Body of pancreas (tissue), 4 donors: ENCODE data around the gene METTL8.

ENCODE experiments used
- CTCF ChIP-seq, 7 experiments: fragments of 450-650 bp in 4 of 7; fragments of 200-600 bp in 3 of 7; sonication (generic) in 3 of 7; IDR thresholded peaks; one replicate each; pipeline ENCODE4 v1.5.1; 2016 to 2019; ENCODE audit warnings: antibody characterized with exemption in 7 of 7
- POLR2A ChIP-seq, 3 donors: fragments of 450-650 bp; IDR thresholded peaks; one replicate each; pipeline ENCODE4 v1.6.1; 2016; ENCODE audit warnings: antibody characterized with exemption in 3 of 3, mild to moderate bottlenecking in 2 of 3

GRCh38 chr2:171346723-171347557 is 86.8 kb downstream of the METTL8 start:
- TF ChIP-seq POLR2A (IDR thresholded peaks at IDR 0.05), result no peak
- TF ChIP-seq CTCF (IDR thresholded peaks at IDR 0.05), result no peak
